ENCODE results near the gene TMEM161A. TPM values are rescaled to one million over a fixed set of nuclear protein-coding genes. Genes with fewer than 3 reads are reported as not detected.
A peak's percentile ranks its signal among the peaks of the same experiment; 100 is the strongest.

TMEM161A gene
- total and polyA plus RNA-seq, 9 of the 15 experiments (the other 6 are each of a cell fraction or from before 2014, with no cell fraction given) = 0.63 to 92.3 (median 38.9) TPM

- TF ChIP-seq CEBPZ (IDR thresholded peaks at IDR 0.05; ENCODE audit: borderline replicate concordance, low read depth, low read length) (no peak), PHB2 (IDR thresholded peaks at IDR 0.05; ENCODE audit: low read depth) (no peak), CREB1 (IDR thresholded peaks at IDR 0.05) (peak; percentile 66), CREB1 (CRISPR knock-in tag; IDR thresholded peaks at IDR 0.05) (peak; percentile 75), HMG20B (CRISPR knock-in tag; IDR thresholded peaks at IDR 0.05) (no peak), IRF2 (CRISPR knock-in tag; IDR thresholded peaks at IDR 0.05) (no peak), ZNF140 (CRISPR knock-in tag; IDR thresholded peaks at IDR 0.05) (no peak), KDM1A (IDR thresholded peaks at IDR 0.05) (no peak; a peak in 1 of 4 replicates), ADNP (tag; IDR thresholded peaks at IDR 0.05) (no peak), PHF8 (IDR thresholded peaks at IDR 0.05; ENCODE audit: borderline replicate concordance, low read length) (peak; percentile 67; the same call in 1 of the 2 replicates), MCM7 (IDR thresholded peaks at IDR 0.05) (no peak), ELK1 (CRISPR knock-in tag; IDR thresholded peaks at IDR 0.05) (no peak)
- TF ChIP-seq, protein P1, sequence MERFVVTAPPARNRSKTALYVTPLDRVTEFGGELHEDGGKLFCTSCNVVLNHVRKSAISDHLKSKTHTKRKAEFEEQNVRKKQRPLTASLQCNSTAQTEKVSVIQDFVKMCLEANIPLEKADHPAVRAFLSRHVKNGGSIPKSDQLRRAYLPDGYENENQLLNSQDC (CRISPR knock-in tag; IDR thresholded peaks at IDR 0.05) = no peak
- TF ChIP-seq, protein P2, sequence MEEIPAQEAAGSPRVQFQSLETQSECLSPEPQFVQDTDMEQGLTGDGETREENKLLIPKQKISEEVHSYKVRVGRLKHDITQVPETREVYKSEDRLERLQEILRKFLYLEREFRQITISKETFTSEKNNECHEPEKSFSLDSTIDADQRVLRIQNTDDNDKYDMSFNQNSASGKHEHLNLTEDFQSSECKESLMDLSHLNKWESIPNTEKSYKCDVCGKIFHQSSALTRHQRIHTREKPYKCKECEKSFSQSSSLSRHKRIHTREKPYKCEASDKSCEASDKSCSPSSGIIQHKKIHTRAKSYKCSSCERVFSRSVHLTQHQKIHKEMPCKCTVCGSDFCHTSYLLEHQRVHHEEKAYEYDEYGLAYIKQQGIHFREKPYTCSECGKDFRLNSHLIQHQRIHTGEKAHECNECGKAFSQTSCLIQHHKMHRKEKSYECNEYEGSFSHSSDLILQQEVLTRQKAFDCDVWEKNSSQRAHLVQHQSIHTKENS (CRISPR knock-in tag; IDR thresholded peaks at IDR 0.05) = no peak
- TF ChIP-seq, protein P3, sequence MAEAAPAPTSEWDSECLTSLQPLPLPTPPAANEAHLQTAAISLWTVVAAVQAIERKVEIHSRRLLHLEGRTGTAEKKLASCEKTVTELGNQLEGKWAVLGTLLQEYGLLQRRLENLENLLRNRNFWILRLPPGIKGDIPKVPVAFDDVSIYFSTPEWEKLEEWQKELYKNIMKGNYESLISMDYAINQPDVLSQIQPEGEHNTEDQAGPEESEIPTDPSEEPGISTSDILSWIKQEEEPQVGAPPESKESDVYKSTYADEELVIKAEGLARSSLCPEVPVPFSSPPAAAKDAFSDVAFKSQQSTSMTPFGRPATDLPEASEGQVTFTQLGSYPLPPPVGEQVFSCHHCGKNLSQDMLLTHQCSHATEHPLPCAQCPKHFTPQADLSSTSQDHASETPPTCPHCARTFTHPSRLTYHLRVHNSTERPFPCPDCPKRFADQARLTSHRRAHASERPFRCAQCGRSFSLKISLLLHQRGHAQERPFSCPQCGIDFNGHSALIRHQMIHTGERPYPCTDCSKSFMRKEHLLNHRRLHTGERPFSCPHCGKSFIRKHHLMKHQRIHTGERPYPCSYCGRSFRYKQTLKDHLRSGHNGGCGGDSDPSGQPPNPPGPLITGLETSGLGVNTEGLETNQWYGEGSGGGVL (CRISPR knock-in tag; IDR thresholded peaks at IDR 0.05) = no peak
- TF ChIP-seq, protein P4, sequence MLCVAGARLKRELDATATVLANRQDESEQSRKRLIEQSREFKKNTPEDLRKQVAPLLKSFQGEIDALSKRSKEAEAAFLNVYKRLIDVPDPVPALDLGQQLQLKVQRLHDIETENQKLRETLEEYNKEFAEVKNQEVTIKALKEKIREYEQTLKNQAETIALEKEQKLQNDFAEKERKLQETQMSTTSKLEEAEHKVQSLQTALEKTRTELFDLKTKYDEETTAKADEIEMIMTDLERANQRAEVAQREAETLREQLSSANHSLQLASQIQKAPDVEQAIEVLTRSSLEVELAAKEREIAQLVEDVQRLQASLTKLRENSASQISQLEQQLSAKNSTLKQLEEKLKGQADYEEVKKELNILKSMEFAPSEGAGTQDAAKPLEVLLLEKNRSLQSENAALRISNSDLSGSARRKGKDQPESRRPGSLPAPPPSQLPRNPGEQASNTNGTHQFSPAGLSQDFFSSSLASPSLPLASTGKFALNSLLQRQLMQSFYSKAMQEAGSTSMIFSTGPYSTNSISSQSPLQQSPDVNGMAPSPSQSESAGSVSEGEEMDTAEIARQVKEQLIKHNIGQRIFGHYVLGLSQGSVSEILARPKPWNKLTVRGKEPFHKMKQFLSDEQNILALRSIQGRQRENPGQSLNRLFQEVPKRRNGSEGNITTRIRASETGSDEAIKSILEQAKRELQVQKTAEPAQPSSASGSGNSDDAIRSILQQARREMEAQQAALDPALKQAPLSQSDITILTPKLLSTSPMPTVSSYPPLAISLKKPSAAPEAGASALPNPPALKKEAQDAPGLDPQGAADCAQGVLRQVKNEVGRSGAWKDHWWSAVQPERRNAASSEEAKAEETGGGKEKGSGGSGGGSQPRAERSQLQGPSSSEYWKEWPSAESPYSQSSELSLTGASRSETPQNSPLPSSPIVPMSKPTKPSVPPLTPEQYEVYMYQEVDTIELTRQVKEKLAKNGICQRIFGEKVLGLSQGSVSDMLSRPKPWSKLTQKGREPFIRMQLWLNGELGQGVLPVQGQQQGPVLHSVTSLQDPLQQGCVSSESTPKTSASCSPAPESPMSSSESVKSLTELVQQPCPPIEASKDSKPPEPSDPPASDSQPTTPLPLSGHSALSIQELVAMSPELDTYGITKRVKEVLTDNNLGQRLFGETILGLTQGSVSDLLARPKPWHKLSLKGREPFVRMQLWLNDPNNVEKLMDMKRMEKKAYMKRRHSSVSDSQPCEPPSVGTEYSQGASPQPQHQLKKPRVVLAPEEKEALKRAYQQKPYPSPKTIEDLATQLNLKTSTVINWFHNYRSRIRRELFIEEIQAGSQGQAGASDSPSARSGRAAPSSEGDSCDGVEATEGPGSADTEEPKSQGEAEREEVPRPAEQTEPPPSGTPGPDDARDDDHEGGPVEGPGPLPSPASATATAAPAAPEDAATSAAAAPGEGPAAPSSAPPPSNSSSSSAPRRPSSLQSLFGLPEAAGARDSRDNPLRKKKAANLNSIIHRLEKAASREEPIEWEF (CRISPR knock-in tag; IDR thresholded peaks at IDR 0.05) = no peak
These were observed 3.6 kb downstream of the TMEM161A start (continued) for GRCh38 chr19:19134687-19135158.
